ENCODE data around the gene TASP1.
"Not testable (repeated sequence)": the region's sequence is repeated elsewhere in the genome, so short reads cannot be mapped to it uniquely, and the experiment has no call there.

Gene TASP1

GRCh38 chr20:13665709-13666395 lies 27.1 kb upstream of the TASP1 start:
- no peak for DNase-seq
- no peak for TF ChIP-seq POLR2A (IDR thresholded peaks at IDR 0.05; ENCODE audit: low read length)
- no peak for TF ChIP-seq GATA1 (IDR thresholded peaks at IDR 0.05; ENCODE audit: low read depth, low read length)

GRCh38 chr20:13661070-13661685 lies 22.4 kb upstream of the TASP1 start:
- TF ChIP-seq POLR2A (IDR thresholded peaks at IDR 0.05; ENCODE audit: low read length) = no peak
- TF ChIP-seq GATA1 (IDR thresholded peaks at IDR 0.05; ENCODE audit: low read depth, low read length) = no peak
- DNase-seq = no peak

- TF ChIP-seq GATA1 (IDR thresholded peaks at IDR 0.05; ENCODE audit: low read depth, low read length) (no peak), POLR2A (IDR thresholded peaks at IDR 0.05; ENCODE audit: low read length) (no peak)
- no peak for DNase-seq
Observed at GRCh38 chr20:13659288-13659687, 20.6 kb upstream of the TASP1 start.

- not testable (repeated sequence) for DNase-seq
Observed at GRCh38 chr20:13658060-13658459, 19.3 kb upstream of the TASP1 start.

- TF ChIP-seq GATA1 (IDR thresholded peaks at IDR 0.05; ENCODE audit: low read depth, low read length) (no peak), POLR2A (IDR thresholded peaks at IDR 0.05; ENCODE audit: low read length) (no peak)
Observed at GRCh38 chr20:13656721-13657368, 18.1 kb upstream of the TASP1 start.

GRCh38 chr20:13654463-13655023 lies 15.8 kb upstream of the TASP1 start:
- no peak for DNase-seq
- TF ChIP-seq POLR2A (IDR thresholded peaks at IDR 0.05; ENCODE audit: low read length) (no peak), GATA1 (IDR thresholded peaks at IDR 0.05; ENCODE audit: low read depth, low read length) (no peak)

More at GRCh38 chr20:13656721-13657368, 18.1 kb upstream of the TASP1 start:
- no peak for DNase-seq

GRCh38 chr20:13650474-13650873 lies 11.7 kb upstream of the TASP1 start:
- no peak for TF ChIP-seq POLR2A (IDR thresholded peaks at IDR 0.05; ENCODE audit: low read length)
- no peak for TF ChIP-seq GATA1 (IDR thresholded peaks at IDR 0.05; ENCODE audit: low read depth, low read length)

GRCh38 chr20:13648291-13649228 lies 9.8 kb upstream of the TASP1 start:
- no peak for TF ChIP-seq POLR2A (IDR thresholded peaks at IDR 0.05; ENCODE audit: low read length)
- no peak for DNase-seq

More at GRCh38 chr20:13650474-13650873, 11.7 kb upstream of the TASP1 start:
- no peak for DNase-seq

- DNase-seq = no peak
- TF ChIP-seq POLR2A (IDR thresholded peaks at IDR 0.05; ENCODE audit: low read length) (no peak), GATA1 (IDR thresholded peaks at IDR 0.05; ENCODE audit: low read depth, low read length) (no peak)
Observed at GRCh38 chr20:13644010-13644409, 5.3 kb upstream of the TASP1 start.

- DNase-seq = no peak
- TF ChIP-seq GATA1 (IDR thresholded peaks at IDR 0.05; ENCODE audit: low read depth, low read length) (no peak), POLR2A (IDR thresholded peaks at IDR 0.05; ENCODE audit: low read length) (no peak)
Observed at GRCh38 chr20:13639150-13639497, 392 bp upstream of the TASP1 start.

GRCh38 chr20:13638162-13638495 lies 603 bp downstream of the TASP1 start:
- DNase-seq = no peak

GRCh38 chr20:13632431-13632830 lies 6.3 kb downstream of the TASP1 start:
- DNase-seq = no peak
- TF ChIP-seq GATA1 (IDR thresholded peaks at IDR 0.05; ENCODE audit: low read depth, low read length) (no peak), POLR2A (IDR thresholded peaks at IDR 0.05; ENCODE audit: low read length) (no peak)

More at GRCh38 chr20:13638162-13638495, 603 bp downstream of the TASP1 start:
- no peak for TF ChIP-seq POLR2A (IDR thresholded peaks at IDR 0.05; ENCODE audit: low read length)
- TF ChIP-seq GATA1 (IDR thresholded peaks at IDR 0.05; ENCODE audit: low read depth, low read length) = no peak

- not testable (repeated sequence) for DNase-seq
Observed at GRCh38 chr20:13627525-13627924, 11.2 kb downstream of the TASP1 start.

- TF ChIP-seq GATA1 (IDR thresholded peaks at IDR 0.05; ENCODE audit: low read depth, low read length) (no peak), POLR2A (IDR thresholded peaks at IDR 0.05; ENCODE audit: low read length) (no peak)
- DNase-seq = no peak
Observed at GRCh38 chr20:13626724-13627123, 12.0 kb downstream of the TASP1 start.

All from erythroblast (primary cell).